NK-92 (cell line): ENCODE results near the gene ABLIM2.

ENCODE experiments used
- DNase-seq: peaks from one replicate; lab custom pipeline; 2025; ENCODE audit not compliant: unreplicated experiment; lab: John Stamatoyannopoulos, UW

Gene ABLIM2

GRCh38 chr4:8159537-8160232 lies 1.1 kb upstream of the ABLIM2 start:
- DNase-seq = no peak

- DNase-seq = no peak
Measured at GRCh38 chr4:8157944-8158709, 486 bp downstream of the ABLIM2 start.

DNA sequence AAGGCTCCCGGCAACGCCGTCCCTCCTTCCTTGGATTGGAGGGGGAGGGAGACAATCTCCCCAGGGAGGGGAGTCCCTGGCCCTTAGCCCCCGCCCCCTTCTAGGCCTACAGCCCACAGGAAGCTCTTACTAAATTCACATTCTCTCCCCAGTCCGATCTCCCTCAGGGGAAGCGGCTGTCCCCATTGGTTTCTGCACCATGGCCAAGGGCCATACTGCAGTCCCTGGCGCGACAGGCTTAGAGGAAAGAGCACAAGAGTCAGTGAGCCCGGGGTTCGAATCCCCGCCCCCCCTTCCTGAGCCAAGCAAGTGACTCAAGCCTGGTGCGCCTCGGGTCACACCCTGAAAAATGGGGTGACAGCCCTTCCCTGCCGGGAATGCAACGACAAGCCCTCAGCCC lies 1.1 kb downstream of the ABLIM2 start:
- no peak for DNase-seq

DNA sequence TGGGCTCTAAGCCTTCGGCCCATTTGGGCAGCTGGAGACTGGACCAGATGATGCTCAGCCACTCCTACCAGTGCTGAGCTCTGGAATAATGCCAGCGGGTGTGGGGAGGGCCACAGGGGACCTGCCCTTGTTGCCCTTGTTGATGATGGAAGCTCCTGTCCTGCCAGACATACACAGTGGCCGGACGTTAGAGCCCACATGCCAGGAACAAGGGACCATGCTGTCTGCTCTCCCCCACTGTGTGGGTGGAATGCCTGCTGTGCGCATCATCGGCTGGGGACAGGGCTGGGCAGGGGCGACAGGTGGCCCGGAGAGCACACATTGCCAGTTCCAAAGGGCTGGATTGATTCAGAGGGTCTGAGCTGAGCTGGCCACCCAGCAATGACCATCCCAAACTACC lies 2.0 kb downstream of the ABLIM2 start:
- DNase-seq = no peak

DNA sequence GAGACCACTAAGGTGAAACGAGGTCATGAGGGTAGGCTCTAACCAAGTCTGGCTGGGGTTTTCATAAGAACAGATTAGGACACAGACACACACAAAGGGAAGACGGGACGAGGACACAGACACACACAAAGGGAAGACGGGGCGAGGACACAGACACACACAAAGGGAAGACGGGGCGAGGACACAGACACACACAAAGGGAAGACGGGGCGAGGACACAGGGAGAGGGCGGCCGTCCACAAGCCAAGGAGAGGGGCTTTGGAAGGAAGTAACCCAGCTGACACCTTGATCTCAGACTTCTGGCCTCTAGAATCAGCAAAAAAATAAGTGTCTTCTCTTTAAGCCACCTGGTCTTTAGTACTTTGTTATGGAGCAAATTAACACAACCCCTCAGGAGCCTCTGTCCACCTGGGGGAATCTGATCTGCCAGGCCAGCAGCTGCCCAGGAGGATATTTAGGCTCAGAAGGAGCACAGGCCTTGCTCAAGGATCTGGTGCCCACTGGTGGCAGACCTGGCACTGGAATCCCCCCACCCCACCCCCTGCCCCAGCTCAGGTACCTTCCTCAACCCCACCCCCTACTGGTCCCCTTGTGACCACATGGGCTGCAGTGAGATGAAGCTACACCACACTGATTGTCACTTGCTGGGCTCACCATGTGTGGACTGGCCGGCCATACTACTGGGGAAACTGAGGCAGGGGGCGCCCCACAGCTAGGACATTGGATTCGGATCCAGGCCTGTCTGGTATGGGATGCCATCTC lies 2.8 kb downstream of the ABLIM2 start:
- DNase-seq = no peak

GRCh38 chr4:8155048-8155447 lies 3.6 kb downstream of the ABLIM2 start:
- DNase-seq = no peak

DNA sequence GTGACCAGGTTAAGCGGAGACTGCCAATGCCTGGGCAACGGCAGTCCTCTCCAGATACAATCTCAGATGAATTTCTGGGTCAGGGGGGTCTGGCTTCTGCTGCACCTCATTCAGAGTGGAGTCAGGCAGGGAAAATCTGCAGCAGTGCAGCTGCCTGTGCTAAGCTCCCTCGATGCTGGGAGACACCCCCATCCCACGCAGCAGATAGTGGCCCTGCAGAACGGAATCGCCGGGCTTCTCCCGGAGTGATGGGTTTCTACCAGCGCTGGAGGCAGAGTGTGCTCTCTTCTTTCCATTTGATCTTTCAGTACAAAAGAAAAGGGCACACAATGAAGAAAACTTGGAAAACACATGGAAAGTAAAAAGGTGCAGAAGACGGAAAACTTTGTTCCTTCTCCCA lies 5.2 kb downstream of the ABLIM2 start:
- no peak for DNase-seq

DNA sequence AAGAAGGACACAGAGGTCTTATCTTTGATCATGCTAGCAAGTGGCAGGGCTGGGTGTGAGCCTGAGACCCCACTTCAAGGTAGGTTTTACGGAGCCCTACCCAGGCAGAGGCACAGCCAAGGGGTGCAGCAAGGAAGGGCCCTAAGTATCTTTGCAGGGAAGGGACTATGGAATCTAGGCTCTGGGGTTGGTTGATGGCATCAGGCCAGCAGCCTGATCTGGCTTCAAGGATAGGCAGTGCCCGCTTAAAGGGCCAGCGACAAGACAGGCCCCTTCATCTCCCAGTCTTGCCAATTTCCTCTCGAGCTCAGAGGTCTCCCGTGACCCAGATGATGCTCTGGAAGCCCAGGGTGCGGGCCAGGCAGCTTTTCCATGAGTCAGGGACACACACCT lies 5.8 kb downstream of the ABLIM2 start:
- DNase-seq = no peak

GRCh38 chr4:8152090-8152864 lies 6.3 kb downstream of the ABLIM2 start:
- no peak for DNase-seq

DNA sequence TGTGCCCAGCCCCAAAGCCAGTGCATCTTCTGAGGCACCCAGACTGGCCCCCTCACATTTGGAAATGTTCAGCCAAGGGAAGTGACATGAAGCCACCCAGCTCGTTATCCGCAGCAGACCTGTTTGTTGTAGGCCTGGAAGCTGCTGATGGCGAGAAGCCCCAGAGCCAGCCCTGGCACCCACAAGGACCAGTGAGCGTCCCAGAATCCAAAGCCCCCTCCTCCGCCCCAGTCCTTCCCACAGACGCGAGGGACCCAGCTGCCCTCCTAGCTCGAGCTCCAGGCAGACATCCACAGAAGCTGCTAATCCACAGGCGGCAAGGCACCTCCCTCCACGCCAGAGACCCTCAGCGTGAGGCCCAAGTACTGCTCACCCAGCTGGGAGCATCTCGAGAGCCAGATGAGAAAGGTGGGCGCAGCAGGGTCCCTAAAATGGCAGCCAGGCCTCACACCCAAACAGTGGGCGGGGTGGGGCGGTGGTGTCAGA lies 7.4 kb downstream of the ABLIM2 start:
- no peak for DNase-seq

- DNase-seq = no peak
Measured at GRCh38 chr4:8150152-8151090, 8.2 kb downstream of the ABLIM2 start.

DNA sequence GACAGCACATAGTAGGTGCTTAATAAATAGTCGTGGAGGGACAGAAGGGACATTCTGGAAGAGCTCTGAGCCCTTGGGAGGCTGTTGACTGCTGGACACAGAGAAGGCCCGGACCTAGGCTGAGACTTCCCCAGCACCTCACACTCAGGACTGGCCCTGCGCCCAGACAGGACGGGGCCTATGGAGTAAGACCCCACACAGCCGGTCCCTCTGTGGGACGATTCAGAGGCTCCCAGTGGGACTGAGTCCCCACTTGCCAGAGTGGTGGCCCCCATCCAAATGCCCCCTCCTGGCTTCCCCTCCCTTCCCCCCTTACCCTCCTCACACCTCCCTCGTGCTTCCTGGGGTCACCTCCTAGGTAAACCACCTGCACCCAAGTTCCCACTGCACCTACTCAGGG lies 8.9 kb downstream of the ABLIM2 start:
- DNase-seq = no peak

DNA sequence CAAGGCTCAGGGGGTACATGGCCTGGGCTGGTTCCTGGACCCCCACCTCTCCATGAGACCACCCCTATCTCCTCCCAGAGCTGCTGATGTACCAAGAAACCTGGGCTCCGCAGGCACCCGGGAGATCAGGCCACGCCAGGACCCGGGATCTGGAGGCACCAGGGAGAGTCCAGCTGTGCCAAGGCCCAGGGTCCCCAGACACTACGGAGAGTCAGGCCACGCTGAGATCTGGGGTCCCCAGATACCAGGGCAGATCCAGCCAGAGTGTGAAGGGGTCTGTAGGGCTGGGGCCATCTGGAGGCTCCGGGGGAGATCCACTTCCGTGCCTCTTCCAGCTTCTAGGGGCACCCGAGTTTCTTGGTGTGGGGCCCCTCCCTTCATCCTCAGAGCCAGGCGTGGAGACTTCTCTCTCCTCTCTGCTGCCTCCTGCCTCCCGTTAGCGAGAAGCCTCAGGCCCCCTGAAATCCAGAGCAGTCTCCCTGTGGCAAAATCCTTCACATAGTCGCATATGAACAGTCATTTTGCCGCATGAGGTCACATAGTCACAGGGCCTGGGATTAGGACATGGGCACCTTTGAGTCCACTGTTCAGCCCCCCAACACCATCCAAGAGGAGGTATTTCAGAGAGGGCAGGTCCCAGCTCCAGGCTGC lies 9.7 kb downstream of the ABLIM2 start:
- no peak for DNase-seq

DNA sequence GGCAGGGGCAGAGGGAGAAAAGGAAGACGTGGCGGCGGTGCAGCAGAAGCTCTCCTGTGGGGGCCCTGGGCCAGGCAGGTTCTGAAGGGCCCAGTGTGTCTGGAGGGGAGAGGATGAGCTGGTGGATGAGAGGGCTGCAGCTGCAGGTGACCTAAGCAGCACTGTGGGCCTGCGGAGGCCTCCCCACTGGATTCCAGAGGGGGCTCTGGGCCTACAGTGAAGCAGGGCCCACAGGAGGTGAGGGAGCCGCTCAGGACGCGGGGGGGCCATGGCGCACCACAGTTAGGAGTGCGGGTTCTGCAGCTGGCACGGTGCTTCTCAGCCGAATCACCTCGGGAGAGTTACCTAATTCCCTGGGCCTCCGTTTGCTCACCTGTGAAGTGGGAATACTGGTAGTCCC lies 10.5 kb downstream of the ABLIM2 start:
- DNase-seq = no peak

DNA sequence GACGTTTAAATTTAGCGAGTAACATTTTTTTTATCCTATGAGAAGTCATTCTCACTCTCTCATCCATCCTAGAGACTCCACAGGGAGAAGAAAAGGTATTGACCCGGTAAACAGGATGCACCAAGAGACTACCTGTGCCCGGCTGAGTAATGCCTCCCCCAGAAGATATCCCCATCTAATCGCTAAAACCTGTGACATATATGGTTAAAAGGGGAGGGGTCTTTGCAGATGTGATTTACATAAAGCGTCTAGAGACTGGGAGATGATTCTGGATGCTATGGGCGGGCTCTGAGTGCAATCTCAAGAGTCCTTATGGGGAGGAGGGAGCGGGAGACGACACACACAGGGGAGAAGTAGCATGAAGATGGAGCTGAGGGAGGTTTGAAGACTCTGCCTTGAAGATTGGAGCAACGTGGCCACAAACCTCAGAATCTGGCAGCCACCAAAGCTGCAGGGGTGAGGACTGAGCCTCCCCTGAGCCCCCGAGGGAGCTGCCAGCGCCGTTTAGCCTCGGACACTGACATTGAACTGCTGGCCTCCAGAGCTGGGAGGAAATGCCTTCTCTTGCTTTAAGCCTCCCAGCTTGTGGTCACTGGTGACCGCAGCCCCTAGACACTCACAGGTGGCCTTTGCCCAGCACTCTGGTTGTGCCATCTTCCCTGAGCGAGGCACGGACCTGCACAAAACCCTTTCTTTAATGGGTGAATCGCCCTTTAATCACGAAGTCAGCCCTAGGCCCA lies 11.2 kb downstream of the ABLIM2 start:
- no peak for DNase-seq

DNA sequence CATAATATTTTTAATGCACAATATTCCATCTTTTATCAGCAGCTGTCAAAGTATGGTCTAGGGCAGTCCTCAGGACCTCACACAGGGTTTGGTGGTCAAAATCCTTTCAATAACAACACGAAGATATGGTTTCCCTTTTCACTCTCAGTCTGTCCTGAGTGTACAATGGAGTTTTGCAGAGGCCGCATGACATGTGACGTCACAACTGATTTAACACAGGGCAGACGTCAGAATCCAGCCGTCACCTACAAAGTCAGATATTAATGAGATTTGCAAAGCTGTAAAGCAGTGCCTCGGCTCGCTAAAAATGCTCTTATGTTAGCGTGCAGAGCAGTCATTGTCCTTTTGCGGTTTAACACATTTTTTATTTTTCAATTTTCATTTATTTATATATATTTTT lies 12.5 kb downstream of the ABLIM2 start:
- no peak for DNase-seq

DNA sequence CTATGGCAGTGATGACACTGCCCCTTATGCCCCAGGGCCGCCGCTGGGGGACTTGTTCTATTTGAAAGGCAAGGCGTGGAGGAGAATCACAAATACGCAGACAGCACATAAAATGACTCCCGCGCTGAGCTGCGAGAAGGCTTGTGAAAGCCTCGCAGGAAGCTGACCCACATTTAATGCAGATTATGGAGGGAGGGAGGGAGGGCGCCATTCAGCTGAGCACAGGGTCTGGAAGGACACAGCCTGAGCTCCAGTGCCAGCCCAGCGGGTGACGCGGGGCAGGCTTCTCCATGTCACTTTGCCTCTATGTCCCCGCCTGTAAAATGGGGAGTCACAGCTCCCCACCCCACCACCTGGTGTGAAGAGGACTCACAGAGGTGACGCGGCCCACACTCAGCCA lies 14.3 kb downstream of the ABLIM2 start:
- no peak for DNase-seq

GRCh38 chr4:8143392-8144140 lies 15.0 kb downstream of the ABLIM2 start:
- DNase-seq = no peak
